HFFc6 (cell line): ENCODE measurements around the gene CTSC. TPM values are rescaled to one million over a fixed set of nuclear protein-coding genes. Genes with fewer than 3 reads are reported as not detected.

ENCODE experiments used
- DNase-seq: peaks from one replicate; pipeline ENCODE4 v3.0.0-alpha.2; 2018
- H3K27ac Mint-ChIP-seq: 2 replicates; pipeline ENCODE4 v1.8.0; 2020; ENCODE audit warnings: mild to moderate bottlenecking, mixed read lengths
- H3K27me3 Mint-ChIP-seq: 2 replicates; pipeline ENCODE4 v1.8.0; 2021; ENCODE audit warnings: mild to moderate bottlenecking, moderate library complexity, mixed read lengths; ENCODE audit not compliant: insufficient read depth
- H3K36me3 Mint-ChIP-seq: 2 replicates; pipeline ENCODE4 v1.8.0; 2021; ENCODE audit warnings: low read depth, mixed read lengths
- H3K4me1 Mint-ChIP-seq: 2 replicates; pipeline ENCODE4 v1.8.0; 2020; ENCODE audit warnings: low read depth, mixed read lengths
- H3K4me3 Mint-ChIP-seq: 2 replicates; pipeline ENCODE4 v1.8.0; 2020; ENCODE audit warnings: mild to moderate bottlenecking, moderate library complexity, mixed read lengths
- H3K9me3 Mint-ChIP-seq: 2 replicates; pipeline ENCODE4 v1.8.0; 2020; ENCODE audit warnings: mild to moderate bottlenecking, mixed read lengths
- CTCF ChIP-seq: fragments of 200-600 bp; sonication (generic); IDR thresholded peaks from 2 replicates; pipeline ENCODE4 v1.5.0; 2021; ENCODE audit warnings: antibody characterized with exemption, mild to moderate bottlenecking
- long read RNA-seq: library from polyadenylated mRNA; unstranded; transcript quantifications from one replicate; pipeline ENCODE4 v2.0.0, GENCODE V29; 2019
- total RNA-seq, 6 experiments: library from RNA; stranded (reverse); fragmentation: NEBNext Ultra II Directional; extraction: Animal tissue kit (Norgen Biotek cat#: 25700); gene quantifications; 2 replicates in 1 of 6; 3 replicates in 5 of 6; pipeline ENCODE4 v1.2.3, GENCODE V29; 2021

The CTSC gene
- 100 to 1,000 TPM; 234 to 406 (median 384) TPM for total RNA-seq
- long read RNA-seq, full-length matches to known transcripts: 197 of 211 reads
- long read RNA-seq, partial matches to known transcripts: 2 of 211 reads
- long read RNA-seq, other reads (novel, unspliced or antisense): 12 of 211 reads

- peak within 1 kb of the TSS; percentile 77 for H3K27ac Mint-ChIP-seq
These were observed at the start of gene CTSC for GRCh38 chr11:88337181-88337986. Gene CTSC (minus strand): TSS chr11:88337736. CDS start chr11:88337672, 64 bp downstream.

GRCh38 chr11:88384669-88385005 is 47.1 kb upstream of the CTSC start:
- DNase-seq: peak; percentile 20
- peak overlapping the region; percentile 61; the same call in 1 of the 2 replicates for H3K4me3 Mint-ChIP-seq

More at GRCh38 chr11:88337181-88337986, at the start of gene CTSC:
- peak; percentile 6; the same call in 1 of the 2 replicates for TF ChIP-seq CTCF
- H3K4me3 Mint-ChIP-seq: peak within 1 kb of the TSS; percentile 90
- H3K36me3 Mint-ChIP-seq: peaks cover 37% of the 10 kb centered on the region
- peak; percentile 81 for DNase-seq
- peaks cover 67% of the 10 kb centered on the region for H3K4me1 Mint-ChIP-seq
- no peaks in the 10 kb centered on the region; the same call in 1 of the 2 replicates for H3K9me3 Mint-ChIP-seq
- peaks cover 2% of the 10 kb centered on the region; the same call in 1 of the 2 replicates for H3K27me3 Mint-ChIP-seq

GRCh38 chr11:88384004-88384668 is 46.6 kb upstream of the CTSC start:
- Mint-ChIP-seq H3K4me3 (peak overlapping the region; percentile 61), H3K27ac (peak overlapping the region; percentile 24), H3K36me3 (no peaks in the 10 kb centered on the region), H3K9me3 (no peaks in the 10 kb centered on the region), H3K27me3 (no peaks in the 10 kb centered on the region), H3K4me1 (peaks cover 23% of the 10 kb centered on the region)
- peak; percentile 34 for DNase-seq
- TF ChIP-seq CTCF: no peak

More at GRCh38 chr11:88384669-88385005, 47.1 kb upstream of the CTSC start:
- H3K36me3 Mint-ChIP-seq: no peaks in the 10 kb centered on the region
- peak overlapping the region; percentile 24 for H3K27ac Mint-ChIP-seq
- H3K4me1 Mint-ChIP-seq: peaks cover 23% of the 10 kb centered on the region
- H3K9me3 Mint-ChIP-seq: no peaks in the 10 kb centered on the region
- no peaks in the 10 kb centered on the region for H3K27me3 Mint-ChIP-seq
- no peak for TF ChIP-seq CTCF

GRCh38 chr11:88383447-88383846 is 45.9 kb upstream of the CTSC start:
- no peak overlapping the region for H3K27ac Mint-ChIP-seq
- no peak for DNase-seq
- TF ChIP-seq CTCF: no peak
- peaks cover 23% of the 10 kb centered on the region for H3K4me1 Mint-ChIP-seq
- H3K4me3 Mint-ChIP-seq: no peak overlapping the region
- no peaks in the 10 kb centered on the region for H3K27me3 Mint-ChIP-seq
- H3K9me3 Mint-ChIP-seq: no peaks in the 10 kb centered on the region
- H3K36me3 Mint-ChIP-seq: no peaks in the 10 kb centered on the region

- H3K4me1 Mint-ChIP-seq: peaks cover 22% of the 10 kb centered on the region
- H3K27ac Mint-ChIP-seq: no peak overlapping the region
- H3K4me3 Mint-ChIP-seq: no peak overlapping the region
- no peak for DNase-seq
- no peaks in the 10 kb centered on the region for H3K9me3 Mint-ChIP-seq
- H3K36me3 Mint-ChIP-seq: no peaks in the 10 kb centered on the region
- no peak for TF ChIP-seq CTCF
- H3K27me3 Mint-ChIP-seq: no peaks in the 10 kb centered on the region
These were observed 41.6 kb upstream of the CTSC start for GRCh38 chr11:88379130-88379529.
